Midbrain (tissue), 1 donor: ENCODE measurements around the gene SHQ1.
"Not testable (repeated sequence)": the region's sequence is repeated elsewhere in the genome, so short reads cannot be mapped to it uniquely, and the experiment has no call there.

Experiments used
- DNase-seq: peaks from one replicate; lab custom pipeline; 2025; lab: John Stamatoyannopoulos, UW

SHQ1 gene

DNA sequence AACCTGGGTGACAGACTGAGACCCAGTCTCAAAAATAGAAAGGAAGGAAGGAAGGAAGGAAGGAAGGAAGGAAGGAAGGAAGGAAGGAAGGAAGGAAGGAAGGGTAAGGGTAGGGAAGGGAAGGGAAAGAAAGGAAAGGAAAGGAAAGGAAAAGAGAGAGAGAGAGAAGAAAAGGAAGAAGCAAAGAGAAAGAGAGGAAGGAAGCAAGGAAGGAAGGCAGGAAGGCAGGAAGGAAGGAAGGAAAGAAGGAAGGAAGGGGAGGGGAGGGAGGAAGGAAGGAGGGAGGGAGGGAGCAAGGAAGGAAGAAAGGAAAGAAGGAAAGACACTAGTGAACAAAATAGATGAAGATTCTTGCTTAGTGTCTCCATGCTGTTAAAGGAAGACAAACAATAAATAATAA, 129.1 kb downstream of the SHQ1 start:
- DNase-seq = no peak

GRCh38 chr3:72714135-72714534, 134.1 kb downstream of the SHQ1 start:
- DNase-seq = not testable (repeated sequence)

GRCh38 chr3:72710471-72710870, 137.8 kb downstream of the SHQ1 start:
- DNase-seq = not testable (repeated sequence)

DNA sequence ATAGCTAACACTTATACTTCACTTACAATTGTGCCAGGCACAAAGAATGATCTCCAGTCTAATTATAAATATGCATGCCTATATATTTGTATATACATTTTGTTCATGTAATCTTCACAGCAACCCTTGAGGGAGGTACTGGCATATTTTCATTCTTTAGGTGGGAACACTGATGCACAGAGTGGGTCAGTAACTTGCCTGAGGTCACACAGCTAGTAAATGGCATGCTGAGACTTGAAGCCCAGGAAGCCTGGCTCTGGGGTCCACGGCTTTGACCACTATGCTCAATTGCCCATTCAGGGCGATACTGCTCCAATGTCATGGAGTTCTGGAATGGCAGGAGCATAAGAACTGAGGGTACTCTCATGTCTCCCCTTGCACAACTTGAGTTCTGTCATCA, 139.8 kb downstream of the SHQ1 start:
- DNase-seq = no peak

- no peak for DNase-seq
Observed at GRCh38 chr3:72702997-72703396, 145.2 kb downstream of the SHQ1 start.

- DNase-seq = no peak
Observed at GRCh38 chr3:72702390-72702789, 145.9 kb downstream of the SHQ1 start.

DNA sequence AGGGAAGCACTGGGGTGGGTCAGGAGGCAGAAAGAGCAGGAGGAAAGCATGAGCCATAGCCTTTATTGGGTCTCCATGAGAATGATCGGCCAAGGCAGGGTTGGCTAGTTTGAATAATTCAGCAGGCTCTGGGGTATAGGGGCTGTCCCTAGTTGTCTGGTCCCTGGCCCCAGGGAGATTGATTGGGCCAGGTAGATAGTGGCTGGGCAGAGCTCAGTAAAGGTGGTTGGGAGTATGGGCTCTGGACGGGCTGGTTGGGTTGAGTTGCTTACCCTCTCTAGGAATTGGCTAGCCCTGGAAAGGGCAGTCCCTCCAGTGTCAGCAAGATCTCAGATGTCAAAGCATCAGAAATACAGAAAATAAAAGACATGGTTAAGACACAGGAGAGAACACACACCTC, 148.1 kb downstream of the SHQ1 start:
- no peak for DNase-seq

DNA sequence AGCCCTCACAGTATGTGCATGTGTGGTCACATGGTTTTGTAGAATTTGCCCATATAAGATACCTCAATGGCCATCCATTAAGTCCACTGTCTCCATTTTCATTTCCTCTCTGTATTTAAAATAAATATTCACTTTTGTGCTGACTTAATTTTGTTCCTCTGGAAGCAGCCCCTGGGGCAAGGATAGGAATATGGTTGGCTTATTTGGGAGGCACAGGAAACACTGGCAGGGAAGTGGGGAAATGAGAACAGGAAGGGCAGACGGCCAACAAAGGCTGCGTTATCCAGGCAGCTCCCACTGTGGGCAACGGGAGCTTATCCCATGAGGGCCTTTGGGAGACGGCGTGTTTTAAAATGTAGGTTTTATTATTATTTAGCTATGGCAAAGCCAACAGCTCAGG, 148.6 kb downstream of the SHQ1 start:
- no peak for DNase-seq
